Neutrophil (primary cell): ENCODE measurements around the gene LRRC58.

Experiments used
- H3K27ac ChIP-seq: fragments of 200-600 bp; sonication (generic); 2 replicates; pipeline ENCODE4 v1.5.1; 2016; ENCODE audit warnings: mild to moderate bottlenecking, moderate library complexity
- H3K27me3 ChIP-seq: fragments of 200-600 bp; sonication (generic); 2 replicates; pipeline ENCODE4 v1.6.0; 2016; ENCODE audit warnings: mild to moderate bottlenecking
- H3K36me3 ChIP-seq: fragments of 200-600 bp; sonication (generic); 2 replicates; pipeline ENCODE4 v1.5.1; 2017
- H3K4me1 ChIP-seq, 2 experiments: fragments of 200-600 bp in 1 of 2; sonication (generic) in 1 of 2; 1 replicate in 1 of 2; 2 replicates in 1 of 2; pipeline versions ENCODE4 v1.5.1 to v1.6.1; 2013 to 2016; ENCODE audit warnings: low read depth in 1 of 2, low read length in 1 of 2, mild to moderate bottlenecking in 1 of 2, moderate library complexity in 1 of 2; ENCODE audit not compliant: control insufficient read depth in 1 of 2, insufficient read depth in 1 of 2
- H3K4me3 ChIP-seq, 2 experiments: fragments of 200-600 bp in 1 of 2; sonication (generic) in 1 of 2; 1 replicate in 1 of 2; 2 replicates in 1 of 2; pipeline ENCODE4 v1.5.1; 2013 to 2016; ENCODE audit warnings: low read depth in 1 of 2, low read length in 1 of 2, mild to moderate bottlenecking in 1 of 2, moderate library complexity in 1 of 2
- H3K9me3 ChIP-seq: fragments of 200-600 bp; sonication (generic); 2 replicates; pipeline ENCODE4 v1.5.1; 2016
- CTCF ChIP-seq: fragments of 200-600 bp; sonication (generic); IDR thresholded peaks from 2 replicates; pipeline ENCODE4 v1.5.1; 2016; ENCODE audit warnings: antibody characterized with exemption

Gene LRRC58

GRCh38 chr3:120348991-120349854 lies at the start of gene LRRC58:
Gene LRRC58, minus strand, starts transcription at chr3:120349354. Its CDS starts 111 bp downstream, at chr3:120349243.
- peaks cover 18 to 21% of the 10 kb centered on the region in 2 experiments for H3K4me1 ChIP-seq
- no peaks in the 10 kb centered on the region for H3K27me3 ChIP-seq
- peak within 1 kb of the TSS; percentile 77 to 90 for H3K4me3 ChIP-seq
- TF ChIP-seq CTCF, result no peak
- H3K9me3 ChIP-seq, result no peaks in the 10 kb centered on the region
- H3K27ac ChIP-seq, result peak within 1 kb of the TSS; percentile 82
- H3K36me3 ChIP-seq, result peaks cover 9% of the 10 kb centered on the region

GRCh38 chr3:120396469-120396868 lies 47.3 kb upstream of the LRRC58 start:
- H3K27me3 ChIP-seq, result no peaks in the 10 kb centered on the region
- TF ChIP-seq CTCF, result no peak
- H3K36me3 ChIP-seq, result no peaks in the 10 kb centered on the region
- no peak overlapping the region for H3K27ac ChIP-seq
- no peak overlapping the region for H3K4me3 ChIP-seq
- no peaks in the 10 kb centered on the region for H3K9me3 ChIP-seq
- H3K4me1 ChIP-seq, result no peaks in the 10 kb centered on the region

- Histone ChIP-seq H3K27ac (no peak overlapping the region), H3K4me3 (no peak overlapping the region), H3K27me3 (no peaks in the 10 kb centered on the region), H3K9me3 (no peaks in the 10 kb centered on the region), H3K36me3 (no peaks in the 10 kb centered on the region), H3K4me1 (no peaks in the 10 kb centered on the region)
- TF ChIP-seq CTCF, result no peak
Measured at GRCh38 chr3:120394347-120394746, 45.2 kb upstream of the LRRC58 start.

GRCh38 chr3:120393761-120394160 lies 44.6 kb upstream of the LRRC58 start:
- Histone ChIP-seq H3K27me3 (no peaks in the 10 kb centered on the region), H3K36me3 (no peaks in the 10 kb centered on the region), H3K27ac (no peak overlapping the region), H3K9me3 (no peaks in the 10 kb centered on the region), H3K4me1 (no peaks in the 10 kb centered on the region), H3K4me3 (no peak overlapping the region)
- TF ChIP-seq CTCF, result no peak

- Histone ChIP-seq H3K4me1 (no peaks in the 10 kb centered on the region), H3K27ac (no peak overlapping the region), H3K36me3 (no peaks in the 10 kb centered on the region), H3K4me3 (no peak overlapping the region), H3K9me3 (no peaks in the 10 kb centered on the region), H3K27me3 (no peaks in the 10 kb centered on the region)
- TF ChIP-seq CTCF, result no peak
Measured at GRCh38 chr3:120393243-120393642, 44.1 kb upstream of the LRRC58 start.
